GM21367 (cell line): ENCODE measurements around the gene CCDC92.
"Not testable (repeated sequence)": the region's sequence is repeated elsewhere in the genome, so short reads cannot be mapped to it uniquely, and the experiment has no call there.

Experiments
- ATAC-seq: cut with Tn5 transposase; IDR thresholded peaks from one replicate; pipeline ENCODE4 v1.9.1; 2021; ENCODE audit not compliant: unreplicated experiment

Gene CCDC92

GRCh38 chr12:123911672-123912409, 60.8 kb downstream of the CCDC92 start:
- ATAC-seq = not testable (repeated sequence)

GRCh38 chr12:123910761-123911193, 61.9 kb downstream of the CCDC92 start:
- no peak for ATAC-seq

- ATAC-seq = no peak
These were observed 62.6 kb downstream of the CCDC92 start for GRCh38 chr12:123910057-123910456.

GRCh38 chr12:123908884-123909725, 63.5 kb downstream of the CCDC92 start:
- ATAC-seq = no peak

- no peak for ATAC-seq
These were observed 64.7 kb downstream of the CCDC92 start for GRCh38 chr12:123907726-123908476.

GRCh38 chr12:123906711-123907420, 65.8 kb downstream of the CCDC92 start:
- no peak for ATAC-seq

- ATAC-seq = no peak
These were observed 67.2 kb downstream of the CCDC92 start for GRCh38 chr12:123905319-123905925.

GRCh38 chr12:123903301-123904065, 69.1 kb downstream of the CCDC92 start:
- ATAC-seq = no peak

GRCh38 chr12:123902821-123903220, 69.8 kb downstream of the CCDC92 start:
- ATAC-seq = no peak

GRCh38 chr12:123900871-123901376, 71.7 kb downstream of the CCDC92 start:
- no peak for ATAC-seq

- no peak for ATAC-seq
These were observed 73.3 kb downstream of the CCDC92 start for GRCh38 chr12:123899368-123899767.

GRCh38 chr12:123898673-123899072, 74.0 kb downstream of the CCDC92 start:
- ATAC-seq = no peak

- ATAC-seq = no peak
These were observed 75.4 kb downstream of the CCDC92 start for GRCh38 chr12:123897221-123897620.

- ATAC-seq = no peak
These were observed 75.9 kb downstream of the CCDC92 start for GRCh38 chr12:123896767-123897166.

- no peak for ATAC-seq
These were observed 77.2 kb downstream of the CCDC92 start for GRCh38 chr12:123895451-123895850.

- no peak for ATAC-seq
These were observed 77.7 kb downstream of the CCDC92 start for GRCh38 chr12:123894823-123895345.

GRCh38 chr12:123893276-123893675, 79.4 kb downstream of the CCDC92 start:
- no peak for ATAC-seq

GRCh38 chr12:123892853-123893252, 79.8 kb downstream of the CCDC92 start:
- ATAC-seq = no peak

GRCh38 chr12:123892180-123892559, 80.5 kb downstream of the CCDC92 start:
- ATAC-seq = no peak
